Kidney (tissue), 14 donors: ENCODE data around the gene ANKRD11. TPM values are rescaled to one million over a fixed set of nuclear protein-coding genes. Genes with fewer than 3 reads are reported as not detected.

ENCODE experiments used
- DNase-seq, 5 donors: peaks; one replicate each; pipeline ENCODE4 v3.0.0-alpha.2; 2013 to 2020
- FAIRE-seq: peaks from 2 replicates; lab custom pipeline; 2012; peaks lifted over from hg19 to GRCh38; lab: Jason Lieb, UNC
- H3K27ac ChIP-seq, 2 donors: one replicate each; pipeline ENCODE4 v1.7.0; 2013; ENCODE audit warnings: low read depth in 2 of 2, low read length in 2 of 2, inconsistent platforms in 1 of 2
- H3K27me3 ChIP-seq: one replicate; pipeline ENCODE4 v1.7.1; 2013; ENCODE audit warnings: low read length, inconsistent platforms; ENCODE audit not compliant: control insufficient read depth, insufficient read depth
- H3K36me3 ChIP-seq, 3 donors: one replicate each; pipeline versions ENCODE4 v1.7.0 to v1.7.1; 2013; ENCODE audit warnings: low read length in 3 of 3, control low read depth in 1 of 3, inconsistent platforms in 1 of 3; ENCODE audit not compliant: insufficient read depth in 3 of 3, control insufficient read depth in 2 of 3
- H3K4me1 ChIP-seq, 3 donors: one replicate each; pipeline versions ENCODE4 v1.7.0 to v1.7.1; 2013; ENCODE audit warnings: low read length in 3 of 3, inconsistent platforms in 1 of 3, low read depth in 1 of 3; ENCODE audit not compliant: control insufficient read depth in 2 of 3, insufficient read depth in 2 of 3
- H3K4me3 ChIP-seq, 3 donors: one replicate each; pipeline versions ENCODE4 v1.7.0 to v1.8.1; 2013; ENCODE audit warnings: low read length in 3 of 3, control low read depth in 1 of 3, inconsistent platforms in 1 of 3
- H3K9ac ChIP-seq, 3 donors: one replicate each; pipeline versions ENCODE4 v1.7.0 to v1.7.1; 2013; ENCODE audit warnings: low read length in 3 of 3, control low read depth in 1 of 3, inconsistent platforms in 1 of 3
- H3K9me3 ChIP-seq, 3 donors: one replicate each; pipeline versions ENCODE4 v1.7.0 to v1.7.1; 2013; ENCODE audit warnings: low read length in 3 of 3, control low read depth in 1 of 3, inconsistent platforms in 1 of 3; ENCODE audit not compliant: control insufficient read depth in 2 of 3, insufficient read depth in 1 of 3
- CTCF ChIP-seq: IDR thresholded peaks from 3 replicates; pipeline ENCODE4 v1.5.1; 2012; ENCODE audit warnings: mild to moderate bottlenecking, moderate library complexity, borderline replicate concordance; ENCODE audit not compliant: insufficient read depth; ENCODE audit errors: extremely low read depth
- intact Hi-C: fragments of 100-400 bp; cut with DNase I; formaldehyde crosslinking; loops from one replicate; pipeline ENCODE4 v1.11.1; 2022
- polyA plus RNA-seq: library from polyadenylated mRNA; stranded (reverse); fragments of 350-450 nt; fragmentation: Illumina TruSeq; extraction: RNeasy Lipid Tissue Mini Kit (QIAGEN cat#74804); gene quantifications from one replicate; pipeline ENCODE4 v1.2.3, GENCODE V29; 2014; ENCODE audit warnings: low read depth, low replicate concordance; ENCODE audit not compliant: insufficient read depth
- total RNA-seq: library from RNA; stranded (reverse); fragmentation: NEBNext Ultra II Directional; extraction: Animal tissue kit (Norgen Biotek cat#: 25700); gene quantifications from one replicate; pipeline ENCODE4 v1.2.1, GENCODE V29; 2021
- donor health status: control.
- donor health status: control.
- donor health status: control.
- donor health status: control.
- donor health status: control.
- donor health status: DM: yes; HTN: yes; CAD: no.
- donor health status: Normal renal cell carcinoma (clear cell type).

The ANKRD11 gene
- total and polyA plus RNA-seq, 2 donors from 2014 or later, result 36.2 to 154 TPM

DNA sequence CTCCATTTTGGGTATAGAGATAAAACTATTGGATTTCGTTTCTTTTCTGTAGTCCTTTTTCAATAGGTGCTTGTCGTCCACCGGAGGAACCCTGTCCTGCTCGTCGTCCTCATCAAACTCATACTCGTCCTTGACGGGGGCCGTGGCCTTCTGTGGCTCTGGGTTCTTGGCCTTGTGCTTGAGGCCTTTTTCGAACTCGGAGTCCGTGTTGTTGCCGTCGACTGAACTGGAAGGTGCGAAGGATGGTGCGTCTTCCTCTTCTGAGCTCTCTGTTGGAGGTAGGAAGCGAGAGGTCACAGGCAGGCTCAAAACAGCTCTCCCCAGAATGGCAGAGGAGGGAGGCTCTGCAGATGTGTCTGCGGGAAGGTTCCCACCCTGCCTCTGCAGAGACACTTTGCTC lies 205.0 kb downstream of the ANKRD11 start:
- FAIRE-seq, result no peak
- Histone ChIP-seq H3K9me3 (no peaks in the 10 kb centered on the region), H3K9ac (no peak overlapping the region), H3K27ac (no peak overlapping the region), H3K4me3 (no peak overlapping the region), H3K4me1 (no peaks in the 10 kb centered on the region), H3K36me3 (peaks cover 4 to 40% (median 27%) of the 10 kb centered on the region in 3 donors), H3K27me3 (no peaks in the 10 kb centered on the region)
- no peak for DNase-seq
- intact Hi-C loops, result no loop called here
- no peak for TF ChIP-seq CTCF

GRCh38 chr16:89283449-89283848 lies 206.9 kb downstream of the ANKRD11 start:
- Histone ChIP-seq H3K4me1 (no peaks in the 10 kb centered on the region), H3K27me3 (no peaks in the 10 kb centered on the region), H3K27ac (no peak overlapping the region), H3K9ac (no peak overlapping the region), H3K36me3 (peaks cover under 1 to 35% (median 22%) of the 10 kb centered on the region in 3 donors), H3K4me3 (no peak overlapping the region), H3K9me3 (no peaks in the 10 kb centered on the region)
- DNase-seq, result no peak
- FAIRE-seq, result no peak
- no peak for TF ChIP-seq CTCF
- intact Hi-C loops, result no loop called here

GRCh38 chr16:89282523-89282922 lies 207.8 kb downstream of the ANKRD11 start:
- Histone ChIP-seq H3K9ac (no peak overlapping the region), H3K36me3 (peaks cover 0 to 27% (median 16%) of the 10 kb centered on the region in 3 donors), H3K4me1 (no peaks in the 10 kb centered on the region), H3K4me3 (no peak overlapping the region), H3K27me3 (no peaks in the 10 kb centered on the region), H3K9me3 (no peaks in the 10 kb centered on the region), H3K27ac (no peak overlapping the region)
- FAIRE-seq (no peak), DNase-seq (no peak)
- intact Hi-C loops, result no loop called here
- TF ChIP-seq CTCF, result no peak

GRCh38 chr16:89281829-89282228 lies 208.5 kb downstream of the ANKRD11 start:
- Histone ChIP-seq H3K4me3 (no peak overlapping the region), H3K9me3 (no peaks in the 10 kb centered on the region), H3K36me3 (peaks cover 0 to 27% (median 15%) of the 10 kb centered on the region in 3 donors), H3K4me1 (no peaks in the 10 kb centered on the region), H3K9ac (no peak overlapping the region), H3K27ac (no peak overlapping the region), H3K27me3 (no peaks in the 10 kb centered on the region)
- FAIRE-seq (no peak), DNase-seq (no peak)
- intact Hi-C loops, result no loop called here
- TF ChIP-seq CTCF, result no peak
